Measurements from ENCODE around the gene RABL2A. TPM values are rescaled to one million over a fixed set of nuclear protein-coding genes. Genes with fewer than 3 reads are reported as not detected.

RABL2A gene
- total RNA-seq, 6 experiments from 2014 or later = 3.7 to 6.5 (median 5.5) TPM

GRCh38 chr2:113672326-113672932, 45.4 kb downstream of the RABL2A start:
- no peaks in the 10 kb centered on the region for H3K4me1 Mint-ChIP-seq (ENCODE audit: low read depth)
- peaks cover 15% of the 10 kb centered on the region for H3K27me3 Mint-ChIP-seq (ENCODE audit: insufficient read depth)
- no peak overlapping the region for H3K27ac Mint-ChIP-seq
- no peaks in the 10 kb centered on the region for H3K9me3 Mint-ChIP-seq
- no peak for DNase-seq
- H3K4me3 Mint-ChIP-seq = no peak overlapping the region
- H3K36me3 Mint-ChIP-seq (ENCODE audit: low read depth) = no peaks in the 10 kb centered on the region
- TF ChIP-seq CTCF (IDR thresholded peaks at IDR 0.05) = no peak

- no peak for DNase-seq
- H3K27me3 Mint-ChIP-seq (ENCODE audit: insufficient read depth) = peaks cover 20% of the 10 kb centered on the region
- TF ChIP-seq CTCF (IDR thresholded peaks at IDR 0.05) = no peak
- no peak overlapping the region for H3K27ac Mint-ChIP-seq
- H3K4me3 Mint-ChIP-seq = no peak overlapping the region
- H3K9me3 Mint-ChIP-seq = no peaks in the 10 kb centered on the region
- H3K4me1 Mint-ChIP-seq (ENCODE audit: low read depth) = no peaks in the 10 kb centered on the region
- H3K36me3 Mint-ChIP-seq (ENCODE audit: low read depth) = no peaks in the 10 kb centered on the region
Observed at GRCh38 chr2:113675875-113676274, 48.8 kb downstream of the RABL2A start.

- Mint-ChIP-seq H3K4me1 (ENCODE audit: low read depth) (no peaks in the 10 kb centered on the region), H3K27ac (no peak overlapping the region), H3K4me3 (no peak overlapping the region), H3K9me3 (no peaks in the 10 kb centered on the region), H3K27me3 (ENCODE audit: insufficient read depth) (peaks cover 19% of the 10 kb centered on the region), H3K36me3 (ENCODE audit: low read depth) (no peaks in the 10 kb centered on the region)
- DNase-seq = no peak
- TF ChIP-seq CTCF (IDR thresholded peaks at IDR 0.05) = no peak
Observed at GRCh38 chr2:113676623-113677266, 49.7 kb downstream of the RABL2A start.

- DNase-seq = no peak
- Mint-ChIP-seq H3K27ac (no peak overlapping the region), H3K36me3 (ENCODE audit: low read depth) (no peaks in the 10 kb centered on the region), H3K9me3 (no peaks in the 10 kb centered on the region), H3K27me3 (ENCODE audit: insufficient read depth) (peaks cover 22% of the 10 kb centered on the region), H3K4me3 (no peak overlapping the region), H3K4me1 (ENCODE audit: low read depth) (no peaks in the 10 kb centered on the region)
- TF ChIP-seq CTCF (IDR thresholded peaks at IDR 0.05) = no peak
Observed at GRCh38 chr2:113677330-113677729, 50.3 kb downstream of the RABL2A start.

- H3K36me3 Mint-ChIP-seq (ENCODE audit: low read depth) = no peaks in the 10 kb centered on the region
- no peaks in the 10 kb centered on the region for H3K4me1 Mint-ChIP-seq (ENCODE audit: low read depth)
- DNase-seq = no peak
- H3K27me3 Mint-ChIP-seq (ENCODE audit: insufficient read depth) = peaks cover 21% of the 10 kb centered on the region
- no peak overlapping the region for H3K27ac Mint-ChIP-seq
- H3K9me3 Mint-ChIP-seq = no peaks in the 10 kb centered on the region
- no peak overlapping the region for H3K4me3 Mint-ChIP-seq
- no peak for TF ChIP-seq CTCF (IDR thresholded peaks at IDR 0.05)
Observed at GRCh38 chr2:113679457-113679856, 52.4 kb downstream of the RABL2A start.

All from HFFc6 (cell line).